GM23338 (cell line): Measurements from ENCODE around the gene RAB37.

Experiments
- CREB1 ChIP-seq: fragments of 250-450 bp; sonication (Bioruptor Pico); IDR thresholded peaks from 2 replicates; pipeline ENCODE4 v1.5.0; 2020; ENCODE audit warnings: low read depth, mild to moderate bottlenecking, moderate library complexity
- EZH2 ChIP-seq: fragments of 200-600 bp; sonication (generic); IDR thresholded peaks from one replicate; pipeline ENCODE4 v1.8.0; 2017; ENCODE audit warnings: antibody characterized with exemption, mild to moderate bottlenecking, low read depth; ENCODE audit not compliant: unreplicated experiment
- EZH2phosphoT487 ChIP-seq: fragments of 200-600 bp; sonication (generic); IDR thresholded peaks from one replicate; pipeline ENCODE4 v1.8.1; 2018; ENCODE audit warnings: antibody characterized with exemption; ENCODE audit not compliant: unreplicated experiment
- JUNB ChIP-seq: IDR thresholded peaks from one replicate; pipeline ENCODE4 v1.6.1; 2016; ENCODE audit warnings: antibody characterized with exemption; ENCODE audit not compliant: unreplicated experiment
- NANOG ChIP-seq: IDR thresholded peaks from 2 replicates; pipeline ENCODE4 v1.6.1; 2016; ENCODE audit warnings: antibody characterized with exemption, borderline replicate concordance
- POLR2AphosphoS5 ChIP-seq: IDR thresholded peaks from 2 replicates; pipeline ENCODE4 v1.6.1; 2016; ENCODE audit warnings: antibody characterized with exemption, low read depth
- STAT1 ChIP-seq: IDR thresholded peaks from one replicate; pipeline ENCODE4 v1.6.1; 2016; ENCODE audit warnings: antibody characterized with exemption; ENCODE audit not compliant: unreplicated experiment
- ZNF114 ChIP-seq: fragments of 250-450 bp; sonication (Bioruptor Pico); IDR thresholded peaks from 2 replicates; pipeline ENCODE4 v1.5.0; 2020; ENCODE audit warnings: mild to moderate bottlenecking, moderate library complexity
- ZNF331 ChIP-seq: fragments of 250-450 bp; sonication (Bioruptor Pico); IDR thresholded peaks from 2 replicates; pipeline ENCODE4 v1.5.0; 2020; ENCODE audit warnings: low read depth, mild to moderate bottlenecking, moderate library complexity
- TF ChIP-seq, protein P1 (sequence below), 2 experiments: fragments of 200-600 bp in 1 of 2; sonication (generic) in 1 of 2; conservative IDR thresholded peaks; 2 replicates each; pipeline versions ENCODE4 v1.5.1 to v1.6.1; 2016 to 2017; ENCODE audit warnings: antibody characterized with exemption in 2 of 2, low read depth in 2 of 2, mild to moderate bottlenecking in 2 of 2, moderate library complexity in 1 of 2
- TF ChIP-seq, protein P2 (sequence below): IDR thresholded peaks from one replicate; pipeline ENCODE4 v1.6.1; 2018; ENCODE audit warnings: antibody characterized with exemption; ENCODE audit not compliant: unreplicated experiment
- TF ChIP-seq, protein P3 (sequence below): IDR thresholded peaks from 2 replicates; pipeline ENCODE4 v1.6.1; 2016; ENCODE audit warnings: antibody characterized with exemption

DNA sequence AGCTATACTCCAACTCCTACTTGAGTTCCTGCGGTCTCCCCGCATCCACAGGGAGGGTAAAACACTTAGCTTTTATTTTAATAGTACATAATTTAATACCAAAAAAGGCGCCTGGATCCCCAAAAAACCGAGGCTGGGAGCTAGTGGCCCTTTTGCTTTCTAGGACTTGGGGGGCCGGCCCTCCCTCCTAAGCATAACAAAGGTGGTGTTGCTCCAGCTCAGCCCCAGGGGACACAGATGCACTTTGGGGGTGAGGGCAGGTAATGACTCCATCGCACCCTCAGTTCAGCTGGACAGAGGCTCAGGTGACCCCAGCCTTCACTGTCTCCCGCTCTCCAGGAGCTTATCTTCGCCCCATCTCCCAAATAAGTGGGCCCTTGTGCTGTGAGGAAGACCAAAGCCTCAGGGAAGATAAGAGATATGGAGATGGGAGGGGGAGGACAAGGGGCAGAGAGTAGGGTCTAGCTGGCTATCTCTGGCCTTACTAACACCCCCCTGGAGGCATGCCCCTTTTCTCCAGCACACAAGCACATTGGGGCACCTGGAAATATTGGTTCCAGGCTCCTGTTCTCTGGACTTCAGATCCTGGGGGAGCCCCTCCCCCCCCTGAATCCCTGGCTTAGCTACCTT, 8.6 kb downstream of the RAB37 start:
- TF ChIP-seq, protein P1, sequence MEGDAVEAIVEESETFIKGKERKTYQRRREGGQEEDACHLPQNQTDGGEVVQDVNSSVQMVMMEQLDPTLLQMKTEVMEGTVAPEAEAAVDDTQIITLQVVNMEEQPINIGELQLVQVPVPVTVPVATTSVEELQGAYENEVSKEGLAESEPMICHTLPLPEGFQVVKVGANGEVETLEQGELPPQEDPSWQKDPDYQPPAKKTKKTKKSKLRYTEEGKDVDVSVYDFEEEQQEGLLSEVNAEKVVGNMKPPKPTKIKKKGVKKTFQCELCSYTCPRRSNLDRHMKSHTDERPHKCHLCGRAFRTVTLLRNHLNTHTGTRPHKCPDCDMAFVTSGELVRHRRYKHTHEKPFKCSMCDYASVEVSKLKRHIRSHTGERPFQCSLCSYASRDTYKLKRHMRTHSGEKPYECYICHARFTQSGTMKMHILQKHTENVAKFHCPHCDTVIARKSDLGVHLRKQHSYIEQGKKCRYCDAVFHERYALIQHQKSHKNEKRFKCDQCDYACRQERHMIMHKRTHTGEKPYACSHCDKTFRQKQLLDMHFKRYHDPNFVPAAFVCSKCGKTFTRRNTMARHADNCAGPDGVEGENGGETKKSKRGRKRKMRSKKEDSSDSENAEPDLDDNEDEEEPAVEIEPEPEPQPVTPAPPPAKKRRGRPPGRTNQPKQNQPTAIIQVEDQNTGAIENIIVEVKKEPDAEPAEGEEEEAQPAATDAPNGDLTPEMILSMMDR (conservative IDR thresholded peaks at IDR 0.05; ENCODE audit: low read depth in 2 of 2) = no peak
- TF ChIP-seq EZH2 = no peak
- TF ChIP-seq POLR2AphosphoS5 = peak; percentile 38; the same call in 1 of the 2 replicates
- TF ChIP-seq JUNB = no peak
- no peak for TF ChIP-seq CREB1 (CRISPR knock-in tag)
- TF ChIP-seq, protein P2, sequence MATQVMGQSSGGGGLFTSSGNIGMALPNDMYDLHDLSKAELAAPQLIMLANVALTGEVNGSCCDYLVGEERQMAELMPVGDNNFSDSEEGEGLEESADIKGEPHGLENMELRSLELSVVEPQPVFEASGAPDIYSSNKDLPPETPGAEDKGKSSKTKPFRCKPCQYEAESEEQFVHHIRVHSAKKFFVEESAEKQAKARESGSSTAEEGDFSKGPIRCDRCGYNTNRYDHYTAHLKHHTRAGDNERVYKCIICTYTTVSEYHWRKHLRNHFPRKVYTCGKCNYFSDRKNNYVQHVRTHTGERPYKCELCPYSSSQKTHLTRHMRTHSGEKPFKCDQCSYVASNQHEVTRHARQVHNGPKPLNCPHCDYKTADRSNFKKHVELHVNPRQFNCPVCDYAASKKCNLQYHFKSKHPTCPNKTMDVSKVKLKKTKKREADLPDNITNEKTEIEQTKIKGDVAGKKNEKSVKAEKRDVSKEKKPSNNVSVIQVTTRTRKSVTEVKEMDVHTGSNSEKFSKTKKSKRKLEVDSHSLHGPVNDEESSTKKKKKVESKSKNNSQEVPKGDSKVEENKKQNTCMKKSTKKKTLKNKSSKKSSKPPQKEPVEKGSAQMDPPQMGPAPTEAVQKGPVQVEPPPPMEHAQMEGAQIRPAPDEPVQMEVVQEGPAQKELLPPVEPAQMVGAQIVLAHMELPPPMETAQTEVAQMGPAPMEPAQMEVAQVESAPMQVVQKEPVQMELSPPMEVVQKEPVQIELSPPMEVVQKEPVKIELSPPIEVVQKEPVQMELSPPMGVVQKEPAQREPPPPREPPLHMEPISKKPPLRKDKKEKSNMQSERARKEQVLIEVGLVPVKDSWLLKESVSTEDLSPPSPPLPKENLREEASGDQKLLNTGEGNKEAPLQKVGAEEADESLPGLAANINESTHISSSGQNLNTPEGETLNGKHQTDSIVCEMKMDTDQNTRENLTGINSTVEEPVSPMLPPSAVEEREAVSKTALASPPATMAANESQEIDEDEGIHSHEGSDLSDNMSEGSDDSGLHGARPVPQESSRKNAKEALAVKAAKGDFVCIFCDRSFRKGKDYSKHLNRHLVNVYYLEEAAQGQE = no peak
- no peak for TF ChIP-seq NANOG
- no peak for TF ChIP-seq EZH2phosphoT487
- TF ChIP-seq ZNF114 = no peak
- TF ChIP-seq ZNF331 = no peak
- TF ChIP-seq, protein P3, sequence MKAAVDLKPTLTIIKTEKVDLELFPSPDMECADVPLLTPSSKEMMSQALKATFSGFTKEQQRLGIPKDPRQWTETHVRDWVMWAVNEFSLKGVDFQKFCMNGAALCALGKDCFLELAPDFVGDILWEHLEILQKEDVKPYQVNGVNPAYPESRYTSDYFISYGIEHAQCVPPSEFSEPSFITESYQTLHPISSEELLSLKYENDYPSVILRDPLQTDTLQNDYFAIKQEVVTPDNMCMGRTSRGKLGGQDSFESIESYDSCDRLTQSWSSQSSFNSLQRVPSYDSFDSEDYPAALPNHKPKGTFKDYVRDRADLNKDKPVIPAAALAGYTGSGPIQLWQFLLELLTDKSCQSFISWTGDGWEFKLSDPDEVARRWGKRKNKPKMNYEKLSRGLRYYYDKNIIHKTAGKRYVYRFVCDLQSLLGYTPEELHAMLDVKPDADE = no peak
- no peak for TF ChIP-seq STAT1
